AG09309 (cell line): ENCODE measurements around the gene CCR3.

Source experiments
- DNase-seq: peaks from one replicate; pipeline ENCODE4 v3.0.0-alpha.2; 2010; ENCODE audit warnings: low read depth
- H3K4me3 ChIP-seq: 2 replicates; pipeline ENCODE4 v1.5.1; 2011; ENCODE audit warnings: mild to moderate bottlenecking, low read depth, low read length, moderate library complexity; ENCODE audit not compliant: control insufficient read depth
- TF ChIP-seq, protein P1 (sequence below): IDR thresholded peaks from 2 replicates; pipeline ENCODE4 v1.5.1; 2011; ENCODE audit warnings: mild to moderate bottlenecking, low read depth, low read length, inconsistent platforms; ENCODE audit not compliant: insufficient read depth, control insufficient read depth; ENCODE audit errors: missing control alignments

Gene CCR3

GRCh38 chr3:46316206-46316605 is 73.9 kb downstream of the CCR3 start:
- DNase-seq: no peak

More at GRCh38 chr3:46316206-46316605, 73.9 kb downstream of the CCR3 start:
- H3K4me3 ChIP-seq: no peak overlapping the region
- TF ChIP-seq, protein P1, sequence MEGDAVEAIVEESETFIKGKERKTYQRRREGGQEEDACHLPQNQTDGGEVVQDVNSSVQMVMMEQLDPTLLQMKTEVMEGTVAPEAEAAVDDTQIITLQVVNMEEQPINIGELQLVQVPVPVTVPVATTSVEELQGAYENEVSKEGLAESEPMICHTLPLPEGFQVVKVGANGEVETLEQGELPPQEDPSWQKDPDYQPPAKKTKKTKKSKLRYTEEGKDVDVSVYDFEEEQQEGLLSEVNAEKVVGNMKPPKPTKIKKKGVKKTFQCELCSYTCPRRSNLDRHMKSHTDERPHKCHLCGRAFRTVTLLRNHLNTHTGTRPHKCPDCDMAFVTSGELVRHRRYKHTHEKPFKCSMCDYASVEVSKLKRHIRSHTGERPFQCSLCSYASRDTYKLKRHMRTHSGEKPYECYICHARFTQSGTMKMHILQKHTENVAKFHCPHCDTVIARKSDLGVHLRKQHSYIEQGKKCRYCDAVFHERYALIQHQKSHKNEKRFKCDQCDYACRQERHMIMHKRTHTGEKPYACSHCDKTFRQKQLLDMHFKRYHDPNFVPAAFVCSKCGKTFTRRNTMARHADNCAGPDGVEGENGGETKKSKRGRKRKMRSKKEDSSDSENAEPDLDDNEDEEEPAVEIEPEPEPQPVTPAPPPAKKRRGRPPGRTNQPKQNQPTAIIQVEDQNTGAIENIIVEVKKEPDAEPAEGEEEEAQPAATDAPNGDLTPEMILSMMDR: no peak
